GM23248 (cell line): ENCODE results near the gene KRTAP3-3. TPM values are rescaled to one million over a fixed set of nuclear protein-coding genes. Genes with fewer than 3 reads are reported as not detected.

Experiments used
- DNase-seq: peaks from one replicate; pipeline ENCODE4 v3.0.0-alpha.2; 2015
- H2AFZ ChIP-seq: fragments of 200-600 bp; sonication (generic); 2 replicates; pipeline ENCODE4 v1.6.1; 2016; ENCODE audit warnings: antibody characterized with exemption
- H3F3A ChIP-seq: fragments of 200-600 bp; sonication (generic); 2 replicates; pipeline ENCODE4 v1.6.1; 2016; ENCODE audit warnings: mild to moderate bottlenecking, antibody characterized with exemption, mixed run types; ENCODE audit not compliant: insufficient read depth
- H3K27ac ChIP-seq: fragments of 200-600 bp; sonication (generic); 2 replicates; pipeline ENCODE4 v1.5.1; 2016; ENCODE audit warnings: mild to moderate bottlenecking
- H3K27me3 ChIP-seq: fragments of 200-600 bp; sonication (generic); replicated peaks from 2 replicates; pipeline ENCODE4 v1.6.1; 2016; ENCODE audit warnings: mild to moderate bottlenecking; ENCODE audit not compliant: insufficient read depth
- H3K36me3 ChIP-seq: fragments of 200-600 bp; sonication (generic); 2 replicates; pipeline ENCODE4 v1.6.1; 2016; ENCODE audit warnings: low read depth, mild to moderate bottlenecking
- H3K4me1 ChIP-seq: fragments of 200-600 bp; sonication (generic); 2 replicates; pipeline ENCODE4 v1.6.1; 2016; ENCODE audit warnings: mild to moderate bottlenecking; ENCODE audit not compliant: insufficient read depth
- H3K4me2 ChIP-seq: fragments of 200-600 bp; sonication (generic); one replicate; pipeline ENCODE4 v1.6.1; 2016; ENCODE audit warnings: mild to moderate bottlenecking; ENCODE audit not compliant: unreplicated experiment
- H3K4me3 ChIP-seq: fragments of 200-600 bp; sonication (generic); 2 replicates; pipeline ENCODE4 v1.5.1; 2016; ENCODE audit warnings: mild to moderate bottlenecking
- H3K79me2 ChIP-seq: fragments of 200-600 bp; sonication (generic); 2 replicates; pipeline ENCODE4 v1.6.1; 2016; ENCODE audit warnings: mild to moderate bottlenecking; ENCODE audit not compliant: insufficient read depth
- H3K9ac ChIP-seq: fragments of 200-600 bp; sonication (generic); 2 replicates; pipeline ENCODE4 v1.6.1; 2016; ENCODE audit warnings: mild to moderate bottlenecking
- H3K9me2 ChIP-seq: fragments of 200-600 bp; sonication (generic); 2 replicates; pipeline ENCODE4 v1.6.1; 2016; ENCODE audit warnings: mixed run types, mild to moderate bottlenecking, moderate library complexity; ENCODE audit not compliant: insufficient read depth
- H3K9me3 ChIP-seq: fragments of 200-600 bp; sonication (generic); one replicate; pipeline ENCODE4 v1.6.1; 2017; ENCODE audit warnings: low read depth
- H4K20me1 ChIP-seq: fragments of 200-600 bp; sonication (generic); 2 replicates; pipeline ENCODE4 v1.6.0; 2016; ENCODE audit not compliant: insufficient read depth
- EZH2 ChIP-seq: fragments of 200-600 bp; sonication (generic); IDR thresholded peaks from 2 replicates; pipeline ENCODE4 v1.6.1; 2018; ENCODE audit warnings: antibody characterized with exemption, mild to moderate bottlenecking; ENCODE audit not compliant: insufficient read depth, poor library complexity, severe bottlenecking
- EZH2phosphoT487 ChIP-seq: fragments of 200-600 bp; sonication (generic); IDR thresholded peaks from 2 replicates; pipeline ENCODE4 v1.6.1; 2018; ENCODE audit warnings: antibody characterized with exemption, moderate library complexity, mild to moderate bottlenecking, low read depth; ENCODE audit not compliant: insufficient read depth
- WGBS, 2 experiments: methylation state at CpG; one replicate each; pipeline ENCODE4 v1.1.6; 2015 to 2017; ENCODE audit warnings: low lambda C conversion rate in 2 of 2, low coverage in 1 of 2; ENCODE audit errors: missing lambda C conversion rate in 2 of 2; 5-methylcytosine and 5-hydroxymethylcytosine counted together
- in situ Hi-C: fragments of 300-500 bp; cut with MboI; formaldehyde crosslinking; loops from 2 replicates; pipeline ENCODE4 v1.15.0; 2020
- polyA plus RNA-seq: library from polyadenylated mRNA; unstranded; fragments of >200 nt; fragmentation: Nextera tagmentation; extraction: Ambion mirVana; gene quantifications from 2 replicates; pipeline ENCODE4 v1.2.1, GENCODE V29; 2016
- total RNA-seq: library from RNA; depleted of rRNA; stranded (reverse); fragments of >200 nt; shearing (Covaris generic); gene quantifications from 2 replicates; pipeline ENCODE4 v1.2.3, GENCODE V29; 2014

The KRTAP3-3 gene
- total and polyA plus RNA-seq, 2 experiments from 2014 or later, result not detected

- Histone ChIP-seq H3K9ac (no peak overlapping the region), H3K4me2 (no peak overlapping the region), H3K36me3 (no peaks in the 10 kb centered on the region), H4K20me1 (no peaks in the 10 kb centered on the region), H3K27ac (no peak overlapping the region), H3K79me2 (no peaks in the 10 kb centered on the region), H2AFZ (no peak overlapping the region), H3K4me3 (no peak overlapping the region), H3F3A (no peaks in the 10 kb centered on the region), H3K4me1 (no peaks in the 10 kb centered on the region), H3K27me3 (no peaks in the 10 kb centered on the region), H3K9me3 (no peaks in the 10 kb centered on the region), H3K9me2 (no peaks in the 10 kb centered on the region)
- no peak for TF ChIP-seq EZH2phosphoT487
- TF ChIP-seq EZH2, result no peak
- in situ Hi-C loops, result no loop called here
- DNase-seq, result no peak
- WGBS, 2 experiments, result 51 to 53% methylated on average over 5 of the region's 5 CpGs
Observed at GRCh38 chr17:40981115-40981514, 12.8 kb downstream of the KRTAP3-3 start.

- no peak overlapping the region for H3K27ac ChIP-seq
- no peak overlapping the region for H3K4me3 ChIP-seq
- in situ Hi-C loops, result no loop called here
- H2AFZ ChIP-seq, result no peak overlapping the region
- no peaks in the 10 kb centered on the region for H4K20me1 ChIP-seq
- H3F3A ChIP-seq, result no peaks in the 10 kb centered on the region
- H3K79me2 ChIP-seq, result no peaks in the 10 kb centered on the region
- H3K4me1 ChIP-seq, result no peaks in the 10 kb centered on the region
- no peaks in the 10 kb centered on the region for H3K36me3 ChIP-seq
- no peak for DNase-seq
- no peaks in the 10 kb centered on the region for H3K9me2 ChIP-seq
- H3K27me3 ChIP-seq, result no peaks in the 10 kb centered on the region
- no peak overlapping the region for H3K9ac ChIP-seq
- WGBS, 2 experiments, result 76 to 96% methylated on average over 8 of the region's 8 CpGs
- no peak overlapping the region for H3K4me2 ChIP-seq
- no peaks in the 10 kb centered on the region for H3K9me3 ChIP-seq
- TF ChIP-seq EZH2, result no peak
- TF ChIP-seq EZH2phosphoT487, result no peak
Observed at GRCh38 chr17:40980596-40980995, 13.4 kb downstream of the KRTAP3-3 start.

- Histone ChIP-seq H3F3A (no peaks in the 10 kb centered on the region), H3K27ac (no peak overlapping the region), H3K9me2 (no peaks in the 10 kb centered on the region), H3K4me1 (no peaks in the 10 kb centered on the region), H3K9me3 (no peaks in the 10 kb centered on the region), H3K36me3 (no peaks in the 10 kb centered on the region), H3K27me3 (no peaks in the 10 kb centered on the region), H2AFZ (no peak overlapping the region), H3K4me2 (no peak overlapping the region), H4K20me1 (no peaks in the 10 kb centered on the region), H3K9ac (no peak overlapping the region), H3K4me3 (no peak overlapping the region), H3K79me2 (no peaks in the 10 kb centered on the region)
- no peak for TF ChIP-seq EZH2
- TF ChIP-seq EZH2phosphoT487, result no peak
- DNase-seq, result no peak
- 96% methylated on average over 3 of the region's 3 CpGs for WGBS, 2 experiments
- in situ Hi-C loops, result no loop called here
Observed at GRCh38 chr17:40980117-40980516, 13.8 kb downstream of the KRTAP3-3 start.

GRCh38 chr17:40978575-40979151 is 15.3 kb downstream of the KRTAP3-3 start:
- no peak for DNase-seq
- no peaks in the 10 kb centered on the region for H3K9me2 ChIP-seq
- no peaks in the 10 kb centered on the region for H3K9me3 ChIP-seq
- no peak overlapping the region for H3K27ac ChIP-seq
- TF ChIP-seq EZH2phosphoT487 (no peak), EZH2 (no peak)
- H3F3A ChIP-seq, result no peaks in the 10 kb centered on the region
- H3K4me3 ChIP-seq, result no peak overlapping the region
- no peaks in the 10 kb centered on the region for H3K4me1 ChIP-seq
- H3K4me2 ChIP-seq, result no peak overlapping the region
- H3K27me3 ChIP-seq, result no peaks in the 10 kb centered on the region
- 79% methylated on average over 13 of the region's 13 CpGs for WGBS, 2 experiments
- no peaks in the 10 kb centered on the region for H3K79me2 ChIP-seq
- H3K36me3 ChIP-seq, result no peaks in the 10 kb centered on the region
- in situ Hi-C loops, result no loop called here
- no peak overlapping the region for H3K9ac ChIP-seq
- H4K20me1 ChIP-seq, result no peaks in the 10 kb centered on the region
- no peak overlapping the region for H2AFZ ChIP-seq

GRCh38 chr17:40975516-40975915 is 18.4 kb downstream of the KRTAP3-3 start:
- Histone ChIP-seq H3K4me1 (no peaks in the 10 kb centered on the region), H3K9me3 (no peaks in the 10 kb centered on the region), H4K20me1 (no peaks in the 10 kb centered on the region), H3K4me2 (no peak overlapping the region), H3K79me2 (no peaks in the 10 kb centered on the region), H3K36me3 (no peaks in the 10 kb centered on the region), H3K9ac (no peak overlapping the region), H3K9me2 (no peaks in the 10 kb centered on the region), H3K27ac (no peak overlapping the region), H3K27me3 (no peaks in the 10 kb centered on the region), H3K4me3 (no peak overlapping the region), H2AFZ (no peak overlapping the region), H3F3A (no peaks in the 10 kb centered on the region)
- TF ChIP-seq EZH2, result no peak
- no peak for TF ChIP-seq EZH2phosphoT487
- in situ Hi-C loops, result no loop called here
- DNase-seq, result no peak
